Endothelial cell of umbilical vein (primary cell): ENCODE data around the gene SECTM1. TPM values are rescaled to one million over a fixed set of nuclear protein-coding genes. Genes with fewer than 3 reads are reported as not detected.

Experiments used
- BruUV-seq: library from RNA; stranded (reverse); fragments of 400-500 nt; replicated peaks from 2 replicates; lab custom pipeline; 2021; lab: Mats Ljungman, UMichigan
- CTCF ChIA-PET: fragments of 300-600, 350-600 bp; sonication (Branson Sonifier 250); formaldehyde crosslinking; loops from one replicate; lab custom pipeline; 2021; ENCODE audit warnings: antibody characterized with exemption, inconsistent platforms; lab: Charles Lee
- POLR2A ChIA-PET: fragments of 300-600, 350-600 bp; sonication (Branson Sonifier 250); formaldehyde crosslinking; loops from one replicate; lab custom pipeline; 2021; ENCODE audit warnings: antibody characterized with exemption, inconsistent platforms; lab: Charles Lee
- DNase-seq: peaks from one replicate; pipeline ENCODE4 v3.0.0-alpha.2; 2011; ENCODE audit warnings: low read depth, low spot score
- FAIRE-seq: peaks from 2 replicates; lab custom pipeline; 2011; peaks lifted over from hg19 to GRCh38; lab: Jason Lieb, UNC
- H2AFZ ChIP-seq: 2 replicates; pipeline ENCODE4 v1.6.0; 2012; ENCODE audit warnings: low read depth, low read length, control low read depth, inconsistent platforms
- H3K27ac ChIP-seq: 2 replicates; pipeline ENCODE4 v1.5.1; 2011; ENCODE audit warnings: low read depth, mild to moderate bottlenecking, control low read depth, low read length, moderate library complexity; ENCODE audit not compliant: insufficient read depth
- H3K27me3 ChIP-seq, 2 experiments: 2 replicates each; pipeline versions ENCODE4 v1.6.0 to v1.6.1; 2011; ENCODE audit warnings: low read length in 2 of 2, mixed read lengths in 1 of 2; ENCODE audit not compliant: control insufficient read depth in 2 of 2, insufficient read depth in 2 of 2
- H3K36me3 ChIP-seq, 2 experiments: 2 replicates in 1 of 2; 3 replicates in 1 of 2; pipeline ENCODE4 v1.5.1; 2011; ENCODE audit warnings: low read length in 2 of 2, mild to moderate bottlenecking in 1 of 2, moderate library complexity in 1 of 2; ENCODE audit not compliant: control insufficient read depth in 2 of 2, insufficient read depth in 2 of 2; ENCODE audit errors: extremely low read depth in 1 of 2
- H3K4me1 ChIP-seq: 3 replicates; pipeline ENCODE4 v1.5.1; 2011; ENCODE audit warnings: mild to moderate bottlenecking, low read length; ENCODE audit not compliant: control insufficient read depth, insufficient read depth; ENCODE audit errors: extremely low read depth
- H3K4me2 ChIP-seq: 2 replicates; pipeline ENCODE4 v1.6.1; 2011; ENCODE audit warnings: low read length, control low read depth, mixed read lengths; ENCODE audit not compliant: insufficient read depth
- H3K4me3 ChIP-seq, 3 experiments: fragments of 200-600 bp in 1 of 3; sonication (generic), shearing (Covaris generic) in 1 of 3; replicated peaks in 1 of 3; 2 replicates each; pipeline ENCODE4 v1.5.1; 2011 to 2016; ENCODE audit warnings: control low read depth in 3 of 3, low read length in 3 of 3, mild to moderate bottlenecking in 2 of 3, inconsistent platforms in 1 of 3, low read depth in 1 of 3, moderate library complexity in 1 of 3; ENCODE audit not compliant: insufficient read depth in 1 of 3
- H3K79me2 ChIP-seq: 2 replicates; pipeline ENCODE4 v1.6.0; 2012; ENCODE audit warnings: low read length, inconsistent platforms; ENCODE audit not compliant: control insufficient read depth, insufficient read depth
- H3K9ac ChIP-seq: replicated peaks from 2 replicates; pipeline ENCODE3; 2011; ENCODE audit warnings: low read length, control low read depth; ENCODE audit not compliant: insufficient read depth; ENCODE audit errors: extremely low read depth
- H3K9me1 ChIP-seq: replicated peaks from 3 replicates; pipeline ENCODE4 v1.6.0; 2011; ENCODE audit warnings: mild to moderate bottlenecking, low read length; ENCODE audit not compliant: control insufficient read depth, insufficient read depth; ENCODE audit errors: extremely low read depth
- H3K9me3 ChIP-seq: replicated peaks from 2 replicates; pipeline ENCODE4 v1.5.1; 2012; ENCODE audit warnings: low read length, inconsistent platforms; ENCODE audit not compliant: control insufficient read depth, insufficient read depth
- H4K20me1 ChIP-seq: replicated peaks from 2 replicates; pipeline ENCODE3; 2011; ENCODE audit warnings: mild to moderate bottlenecking, low read length; ENCODE audit not compliant: control insufficient read depth, insufficient read depth; ENCODE audit errors: extremely low read depth
- EZH2 ChIP-seq: IDR thresholded peaks from 2 replicates; pipeline ENCODE4 v1.6.1; 2012; ENCODE audit warnings: borderline replicate concordance, low read depth, mild to moderate bottlenecking, moderate library complexity, low read length, inconsistent platforms; ENCODE audit not compliant: severe bottlenecking
- FOS ChIP-seq: IDR thresholded peaks from 2 replicates; pipeline ENCODE4 v1.6.1; 2011; ENCODE audit warnings: mild to moderate bottlenecking, low read length, moderate library complexity, borderline replicate concordance; ENCODE audit not compliant: insufficient read depth
- GATA2 ChIP-seq: IDR thresholded peaks from 2 replicates; pipeline ENCODE4 v1.7.0; 2011; ENCODE audit warnings: low read depth, mild to moderate bottlenecking, moderate library complexity, mixed read lengths, low read length; ENCODE audit not compliant: insufficient read length, insufficient read depth
- JUN ChIP-seq: IDR thresholded peaks from 2 replicates; pipeline ENCODE4 v1.6.1; 2011; ENCODE audit warnings: borderline replicate concordance, low read depth; ENCODE audit not compliant: insufficient read length, insufficient read depth
- MAX ChIP-seq: IDR thresholded peaks from 2 replicates; pipeline ENCODE4 v1.6.1; 2011; ENCODE audit not compliant: insufficient read depth, insufficient read length
- MYC ChIP-seq: IDR thresholded peaks from one replicate; pipeline ENCODE4 v1.6.1; 2011; ENCODE audit warnings: mild to moderate bottlenecking, low read depth, low read length
- POLR2A ChIP-seq: IDR thresholded peaks from 2 replicates; pipeline ENCODE4 v1.6.1; 2012; ENCODE audit warnings: low read depth, mild to moderate bottlenecking, control low read depth, low read length
- POLR2AphosphoS5 ChIP-seq: IDR thresholded peaks from 2 replicates; pipeline ENCODE4 v1.6.1; 2012; ENCODE audit warnings: low read depth, mild to moderate bottlenecking, control low read depth, low read length, moderate library complexity; ENCODE audit not compliant: insufficient read depth
- dilution Hi-C: fragments of 300-500 bp; cut with MboI; formaldehyde crosslinking; loops from one replicate; pipeline ENCODE4 v1.15.0; 2019; ENCODE audit warnings: low sequenced_read_pairs; ENCODE audit not compliant: extremely low pct_ligation_motif_present
- intact Hi-C: fragments of 100-400 bp; cut with micrococcal nuclease; formaldehyde crosslinking; loops from one replicate; pipeline ENCODE4 v1.10.0; 2022
- polyA plus RNA-seq, 4 experiments: library from polyadenylated mRNA; depleted of rRNA in 3 of 4; stranded (reverse) in 3 of 4; unstranded in 1 of 4; fragments of >200 nt; gene quantifications; 2 replicates each; pipeline versions ENCODE4 v1.2.1 to v1.2.3, GENCODE V29; 2011 to 2012; ENCODE audit warnings: missing spikeins in 1 of 4
- total RNA-seq: library from RNA; stranded (reverse); gene quantifications from 2 replicates; pipeline ENCODE4 v1.2.3, GENCODE V29; 2021
- TF ChIP-seq, protein P1 (sequence below), 2 donors: IDR thresholded peaks; 1 replicate in 1 of 2; 2 replicates in 1 of 2; pipeline ENCODE4 v1.5.1; 2011; ENCODE audit warnings: low read length in 2 of 2, mild to moderate bottlenecking in 2 of 2, moderate library complexity in 2 of 2, control low read depth in 1 of 2, inconsistent platforms in 1 of 2, low read depth in 1 of 2; ENCODE audit not compliant: insufficient read depth in 1 of 2; ENCODE audit errors: extremely low read depth in 1 of 2

SECTM1 gene
- total and polyA plus RNA-seq, 2 donors (not counting 3 experiments of a cell fraction or from before 2014, with no cell fraction given), result 1.9 to 2.3 TPM

- no peak for DNase-seq
- ChIA-PET CTCF (no interaction called here), POLR2A (no interaction called here)
- dilution Hi-C loops (no loop called here), intact Hi-C loops (no loop called here)
- Histone ChIP-seq H3K4me2 (no peak overlapping the region), H3K79me2 (no peaks in the 10 kb centered on the region), H3K27ac (no peak overlapping the region), H3K4me1 (no peaks in the 10 kb centered on the region), H4K20me1 (no peaks in the 10 kb centered on the region), H3K9me1 (no peaks in the 10 kb centered on the region), H3K9me3 (no peaks in the 10 kb centered on the region), H3K27me3 (no peaks in the 10 kb centered on the region), H3K36me3 (no peaks in the 10 kb centered on the region), H3K4me3 (no peak overlapping the region), H3K9ac (no peak overlapping the region), H2AFZ (no peak overlapping the region)
- BruUV-seq, result no TSS peak
- TF ChIP-seq JUN, result no peak
- TF ChIP-seq POLR2AphosphoS5, result no peak
- TF ChIP-seq MYC, result no peak
- TF ChIP-seq EZH2, result no peak
- no peak for TF ChIP-seq FOS
- TF ChIP-seq, protein P1, sequence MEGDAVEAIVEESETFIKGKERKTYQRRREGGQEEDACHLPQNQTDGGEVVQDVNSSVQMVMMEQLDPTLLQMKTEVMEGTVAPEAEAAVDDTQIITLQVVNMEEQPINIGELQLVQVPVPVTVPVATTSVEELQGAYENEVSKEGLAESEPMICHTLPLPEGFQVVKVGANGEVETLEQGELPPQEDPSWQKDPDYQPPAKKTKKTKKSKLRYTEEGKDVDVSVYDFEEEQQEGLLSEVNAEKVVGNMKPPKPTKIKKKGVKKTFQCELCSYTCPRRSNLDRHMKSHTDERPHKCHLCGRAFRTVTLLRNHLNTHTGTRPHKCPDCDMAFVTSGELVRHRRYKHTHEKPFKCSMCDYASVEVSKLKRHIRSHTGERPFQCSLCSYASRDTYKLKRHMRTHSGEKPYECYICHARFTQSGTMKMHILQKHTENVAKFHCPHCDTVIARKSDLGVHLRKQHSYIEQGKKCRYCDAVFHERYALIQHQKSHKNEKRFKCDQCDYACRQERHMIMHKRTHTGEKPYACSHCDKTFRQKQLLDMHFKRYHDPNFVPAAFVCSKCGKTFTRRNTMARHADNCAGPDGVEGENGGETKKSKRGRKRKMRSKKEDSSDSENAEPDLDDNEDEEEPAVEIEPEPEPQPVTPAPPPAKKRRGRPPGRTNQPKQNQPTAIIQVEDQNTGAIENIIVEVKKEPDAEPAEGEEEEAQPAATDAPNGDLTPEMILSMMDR (IDR thresholded peaks at IDR 0.05; ENCODE audit: extremely low read depth in 1 of 2, insufficient read depth in 1 of 2, low read depth in 1 of 2, low read length in 2 of 2), result no peak
- TF ChIP-seq POLR2A, result no peak
- TF ChIP-seq GATA2, result no peak
- TF ChIP-seq MAX, result no peak
- no peak for FAIRE-seq
Observed at GRCh38 chr17:82327289-82327688, 6.3 kb downstream of the SECTM1 start.
